Right lobe of liver (tissue), 6 donors: ENCODE measurements around the gene SSBP4. TPM values are rescaled to one million over a fixed set of nuclear protein-coding genes. Genes with fewer than 3 reads are reported as not detected.

ENCODE experiments used
- ATAC-seq, 4 donors: fragments of 200-7000 bp; cut with Tn5 transposase; one replicate each; pipeline ENCODE4 v1.9.1; 2020; ENCODE audit warnings: mild to moderate bottlenecking in 4 of 4, moderate library complexity in 4 of 4
- DNase-seq, 3 donors: peaks; one replicate each; pipeline ENCODE4 v3.0.0-alpha.2; 2020
- H3K27ac ChIP-seq, 3 donors: fragments of 200-600 bp; one replicate each; pipeline ENCODE4 v1.8.0; 2022
- H3K27me3 ChIP-seq, 2 donors: fragments of 200-600 bp; one replicate each; pipeline ENCODE4 v1.8.0; 2022
- H3K36me3 ChIP-seq, 4 donors: fragments of 200-600 bp; sonication (generic) in 1 of 4; one replicate each; pipeline versions ENCODE4 v1.5.1 to v1.8.0; 2017 to 2022; ENCODE audit warnings: control low read depth in 1 of 4
- H3K4me1 ChIP-seq, 4 donors: fragments of 200-600 bp; sonication (generic) in 1 of 4; one replicate each; pipeline versions ENCODE4 v1.5.1 to v1.8.0; 2017 to 2022; ENCODE audit warnings: control low read depth in 1 of 4
- H3K4me3 ChIP-seq, 3 donors: fragments of 200-600 bp; one replicate each; pipeline ENCODE4 v1.8.0; 2022
- H3K9me3 ChIP-seq, 4 donors: fragments of 200-600 bp; sonication (generic) in 1 of 4; one replicate each; pipeline versions ENCODE4 v1.5.1 to v1.8.0; 2017 to 2022; ENCODE audit warnings: control low read depth in 1 of 4
- CTCF ChIP-seq, 4 donors: fragments of 200-600 bp in 3 of 4; fragments of 450-650 bp in 1 of 4; IDR thresholded peaks; one replicate each; pipeline versions ENCODE4 v1.5.1 to v1.8.0; 2016 to 2022; ENCODE audit warnings: antibody characterized with exemption in 4 of 4, mild to moderate bottlenecking in 2 of 4
- POLR2A ChIP-seq: fragments of 450-650 bp; IDR thresholded peaks from one replicate; pipeline ENCODE4 v1.6.1; 2017; ENCODE audit warnings: antibody characterized with exemption, mild to moderate bottlenecking
- WGBS: methylation state at CpG from one replicate; pipeline ENCODE4 v1.1.6; 2018; ENCODE audit warnings: low coverage, low lambda C conversion rate; ENCODE audit not compliant: insufficient coverage; ENCODE audit errors: missing lambda C conversion rate; 5-methylcytosine and 5-hydroxymethylcytosine counted together
- intact Hi-C, 2 donors: fragments of 100-400 bp; cut with DNase I; formaldehyde crosslinking; loops; one replicate each; pipeline versions ENCODE4 v1.11.2 to v1.14.1; 2022
- total RNA-seq, 6 experiments: library from RNA; depleted of rRNA in 2 of 6; stranded (reverse); fragments of >200 nt in 2 of 6; fragmentation: NEBNext Ultra II Directional in 3 of 6; extraction: Animal tissue kit (Norgen Biotek cat#: 25700) in 3 of 6; gene quantifications; one replicate each; pipeline versions ENCODE4 v1.1.0 to v1.2.4, GENCODE V29; 2016 to 2023
- donor health status: DM: no; HTN: yes; CAD: no.
- donor health status: DM: no; HTN: no; CAD: no.
- donor health status: DM: no; HTN: no; CAD: no.
- donor health status: DM: no; HTN: yes; CAD: no.
- donor health status: DM: no; HTN: yes; CAD: no.

The SSBP4 gene
- total RNA-seq, 6 experiments from 2014 or later = 12.8 to 23.9 (median 15.9) TPM

- WGBS = no CpG with 5 or more reads among the region's 34 CpGs
- no peak for DNase-seq
- H3K27ac ChIP-seq = no peak overlapping the region
- TF ChIP-seq POLR2A = no peak
- TF ChIP-seq CTCF (IDR thresholded peaks at IDR 0.05) = no peak
- H3K4me3 ChIP-seq = no peak overlapping the region
- peaks cover 0 to 7% (median 0%) of the 10 kb centered on the region in 4 donors for H3K4me1 ChIP-seq
- no peaks in the 10 kb centered on the region for H3K36me3 ChIP-seq
- no peaks in the 10 kb centered on the region for H3K27me3 ChIP-seq
- ATAC-seq = no peak
- H3K9me3 ChIP-seq = no peaks in the 10 kb centered on the region
- intact Hi-C loops = no loop called here
Measured at GRCh38 chr19:18431351-18432197, 12.4 kb downstream of the SSBP4 start.

GRCh38 chr19:18432275-18433014 is 13.2 kb downstream of the SSBP4 start:
- peaks cover 0 to 12% (median 0%) of the 10 kb centered on the region in 4 donors for H3K4me1 ChIP-seq
- DNase-seq (no peak), ATAC-seq (no peak)
- WGBS = 40% methylated on average over 1 of the region's 13 CpGs
- H3K4me3 ChIP-seq = no peak overlapping the region
- H3K27ac ChIP-seq = no peak overlapping the region
- no peaks in the 10 kb centered on the region for H3K36me3 ChIP-seq
- TF ChIP-seq CTCF (IDR thresholded peaks at IDR 0.05) = no peak
- no peak for TF ChIP-seq POLR2A
- intact Hi-C loops = no loop called here
- no peaks in the 10 kb centered on the region for H3K9me3 ChIP-seq
- no peaks in the 10 kb centered on the region for H3K27me3 ChIP-seq

- no peaks in the 10 kb centered on the region for H3K27me3 ChIP-seq
- no peaks in the 10 kb centered on the region for H3K36me3 ChIP-seq
- H3K27ac ChIP-seq = no peak overlapping the region
- peak overlapping the region; percentile 20 to 32 (median 23) for H3K4me3 ChIP-seq
- H3K4me1 ChIP-seq = peaks cover 0 to 19% (median 0%) of the 10 kb centered on the region in 4 donors
- TF ChIP-seq CTCF (IDR thresholded peaks at IDR 0.05) (no peak), POLR2A (no peak)
- ATAC-seq = peak in 3 of 4 donors; percentile 1 to 5 (median 3)
- no peaks in the 10 kb centered on the region for H3K9me3 ChIP-seq
- DNase-seq = no peak
- intact Hi-C loops = no loop called here
- no CpG with 5 or more reads among the region's 59 CpGs for WGBS
Measured at GRCh38 chr19:18433015-18433691, 14.0 kb downstream of the SSBP4 start.

GRCh38 chr19:18433735-18434398 is 14.7 kb downstream of the SSBP4 start:
- peaks cover 0 to 27% (median under 1%) of the 10 kb centered on the region in 4 donors for H3K4me1 ChIP-seq
- TF ChIP-seq CTCF (IDR thresholded peaks at IDR 0.05) (no peak), POLR2A (no peak)
- peak overlapping the region; percentile 20 to 32 (median 23) for H3K4me3 ChIP-seq
- H3K36me3 ChIP-seq = no peaks in the 10 kb centered on the region
- no peaks in the 10 kb centered on the region for H3K27me3 ChIP-seq
- no peak for DNase-seq
- 29% methylated on average over 24 of the region's 60 CpGs for WGBS
- no peak for ATAC-seq
- no peaks in the 10 kb centered on the region for H3K9me3 ChIP-seq
- H3K27ac ChIP-seq = no peak overlapping the region
- intact Hi-C loops = no loop called here
